NT2/D1 (cell line): ENCODE measurements around the gene RCN2.

Experiments used
- DNase-seq: peaks from one replicate; pipeline ENCODE4 v3.0.0-alpha.2; 2011; ENCODE audit warnings: low read depth, low spot score
- H3K27me3 ChIP-seq: 2 replicates; pipeline ENCODE4 v1.6.0; 2011; ENCODE audit warnings: mild to moderate bottlenecking; ENCODE audit not compliant: insufficient read length, insufficient read depth
- H3K36me3 ChIP-seq: 2 replicates; pipeline ENCODE4 v1.6.1; 2011; ENCODE audit warnings: mild to moderate bottlenecking, low read length, mixed read lengths; ENCODE audit not compliant: insufficient read depth, insufficient read length
- H3K4me1 ChIP-seq: 2 replicates; pipeline ENCODE4 v1.5.1; 2011; ENCODE audit not compliant: insufficient read depth, insufficient read length
- H3K4me3 ChIP-seq: 2 replicates; pipeline ENCODE4 v1.5.1; 2011; ENCODE audit warnings: low read depth; ENCODE audit not compliant: insufficient read length
- H3K9ac ChIP-seq: 2 replicates; pipeline ENCODE4 v1.6.0; 2011; ENCODE audit warnings: low read depth; ENCODE audit not compliant: insufficient read length
- H3K9me3 ChIP-seq: 2 replicates; pipeline ENCODE4 v1.5.1; 2011; ENCODE audit warnings: mild to moderate bottlenecking, low read length; ENCODE audit not compliant: insufficient read depth
- SUZ12 ChIP-seq: IDR thresholded peaks from 2 replicates; pipeline ENCODE4 v1.6.1; 2011; ENCODE audit not compliant: insufficient read length, insufficient read depth; ENCODE audit errors: extremely low read depth
- YY1 ChIP-seq: IDR thresholded peaks from 2 replicates; pipeline ENCODE4 v1.6.1; 2011; ENCODE audit not compliant: insufficient read length, insufficient read depth
- ZNF274 ChIP-seq: IDR thresholded peaks from 2 replicates; pipeline ENCODE4 v1.6.1; 2011; ENCODE audit warnings: mild to moderate bottlenecking, low read depth, low read length

The RCN2 gene

DNA sequence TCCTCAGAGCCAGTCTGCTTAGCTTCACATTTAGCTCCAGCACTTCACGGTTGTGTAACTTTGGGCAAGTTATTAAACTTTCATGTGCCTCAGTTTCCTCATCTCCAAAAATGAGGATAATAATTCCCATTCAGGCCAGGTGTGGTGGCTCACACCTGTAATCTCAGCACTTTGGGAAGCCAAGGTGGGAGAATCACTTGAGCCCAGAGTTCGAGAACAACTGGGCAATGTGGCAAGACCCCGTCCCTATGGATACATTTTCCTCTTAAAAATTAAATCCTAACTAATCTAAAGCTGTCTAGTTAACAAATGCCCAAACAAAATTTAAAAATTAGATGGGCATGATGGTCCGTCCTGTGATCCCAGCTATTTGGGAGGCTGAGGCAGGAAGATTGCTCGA is 7.2 kb downstream of the RCN2 start:
- no peak for DNase-seq
- TF ChIP-seq ZNF274 (no peak), YY1 (no peak), SUZ12 (no peak)
- H3K9me3 ChIP-seq = no peaks in the 10 kb centered on the region
- H3K4me1 ChIP-seq = no peaks in the 10 kb centered on the region
- H3K36me3 ChIP-seq = peaks cover 61% of the 10 kb centered on the region
- H3K4me3 ChIP-seq = no peak overlapping the region
- H3K9ac ChIP-seq = no peak overlapping the region
- H3K27me3 ChIP-seq = no peaks in the 10 kb centered on the region

DNA sequence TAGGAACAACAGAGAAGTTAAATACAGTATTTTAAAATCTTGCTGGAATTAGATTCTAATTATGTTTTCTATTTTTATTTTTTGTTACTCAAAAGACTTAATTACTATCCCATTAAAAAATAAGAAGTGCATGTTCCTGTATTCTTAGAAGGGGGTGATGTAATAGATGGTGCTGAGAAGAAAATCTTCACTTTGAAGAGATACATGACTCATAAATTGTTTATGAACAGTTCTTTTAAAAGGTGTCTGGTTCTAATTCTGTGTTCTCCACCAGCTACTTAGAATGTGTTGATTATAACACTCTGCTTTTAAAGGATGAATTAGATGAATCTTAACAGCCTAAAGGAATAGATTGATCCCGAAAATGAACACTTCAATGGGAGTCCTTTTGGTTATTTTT is 8.2 kb downstream of the RCN2 start:
- no peaks in the 10 kb centered on the region for H3K4me1 ChIP-seq
- H3K36me3 ChIP-seq = peaks cover 56% of the 10 kb centered on the region
- TF ChIP-seq ZNF274 = no peak
- TF ChIP-seq SUZ12 = no peak
- no peak for TF ChIP-seq YY1
- DNase-seq = no peak
- no peak overlapping the region for H3K4me3 ChIP-seq
- H3K27me3 ChIP-seq = no peaks in the 10 kb centered on the region
- H3K9ac ChIP-seq = no peak overlapping the region
- H3K9me3 ChIP-seq = no peaks in the 10 kb centered on the region

DNA sequence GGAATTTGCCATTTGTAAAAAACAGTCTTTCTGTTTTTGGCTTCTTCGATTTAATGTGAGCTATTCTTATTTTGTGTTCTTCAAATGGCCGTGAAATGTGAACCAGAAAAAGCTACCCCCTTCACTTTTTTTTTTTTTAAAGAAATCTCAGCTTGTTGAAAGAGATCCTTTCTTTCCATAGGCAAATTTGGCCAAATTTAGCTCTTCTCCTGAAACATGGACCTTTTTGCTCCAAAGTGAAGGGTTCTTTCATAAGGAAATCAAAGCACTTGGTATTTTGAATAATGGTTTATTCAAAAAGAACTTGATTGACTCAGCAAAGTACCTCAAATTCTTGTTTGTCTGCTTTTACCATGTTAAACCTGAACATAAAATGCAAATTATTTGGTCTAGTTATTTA is 10.1 kb downstream of the RCN2 start:
- H3K36me3 ChIP-seq = peaks cover 55% of the 10 kb centered on the region
- TF ChIP-seq ZNF274 (no peak), YY1 (no peak), SUZ12 (no peak)

DNA sequence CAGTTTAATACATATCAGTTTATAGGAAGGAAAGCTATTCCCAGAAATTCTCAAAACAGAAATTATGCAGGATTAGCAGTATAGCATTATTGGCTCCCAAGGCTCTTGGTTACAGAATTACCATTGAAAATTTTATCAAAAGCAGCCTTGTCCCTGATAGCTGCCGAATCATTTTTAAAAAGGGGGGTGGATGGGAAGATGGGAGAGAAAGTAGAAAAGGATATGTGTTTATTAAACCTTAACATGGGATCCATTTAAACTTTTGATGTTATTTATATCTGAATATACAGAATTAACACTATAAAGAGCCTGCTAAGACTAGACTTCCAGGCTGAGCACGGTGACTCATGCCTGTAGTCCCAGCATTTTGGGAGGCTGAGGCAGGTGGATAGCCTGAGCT is 10.8 kb downstream of the RCN2 start:
- Histone ChIP-seq H3K4me3 (no peak overlapping the region), H3K9me3 (no peaks in the 10 kb centered on the region), H3K36me3 (peaks cover 54% of the 10 kb centered on the region), H3K27me3 (no peaks in the 10 kb centered on the region), H3K4me1 (no peaks in the 10 kb centered on the region), H3K9ac (no peak overlapping the region)
- no peak for DNase-seq
- TF ChIP-seq YY1 = no peak
- TF ChIP-seq ZNF274 = no peak
- no peak for TF ChIP-seq SUZ12

More for the DNA sequence above, 10.1 kb downstream of the RCN2 start:
- no peak for DNase-seq
- Histone ChIP-seq H3K9me3 (no peaks in the 10 kb centered on the region), H3K4me3 (no peak overlapping the region), H3K9ac (no peak overlapping the region), H3K27me3 (no peaks in the 10 kb centered on the region), H3K4me1 (no peaks in the 10 kb centered on the region)

DNA sequence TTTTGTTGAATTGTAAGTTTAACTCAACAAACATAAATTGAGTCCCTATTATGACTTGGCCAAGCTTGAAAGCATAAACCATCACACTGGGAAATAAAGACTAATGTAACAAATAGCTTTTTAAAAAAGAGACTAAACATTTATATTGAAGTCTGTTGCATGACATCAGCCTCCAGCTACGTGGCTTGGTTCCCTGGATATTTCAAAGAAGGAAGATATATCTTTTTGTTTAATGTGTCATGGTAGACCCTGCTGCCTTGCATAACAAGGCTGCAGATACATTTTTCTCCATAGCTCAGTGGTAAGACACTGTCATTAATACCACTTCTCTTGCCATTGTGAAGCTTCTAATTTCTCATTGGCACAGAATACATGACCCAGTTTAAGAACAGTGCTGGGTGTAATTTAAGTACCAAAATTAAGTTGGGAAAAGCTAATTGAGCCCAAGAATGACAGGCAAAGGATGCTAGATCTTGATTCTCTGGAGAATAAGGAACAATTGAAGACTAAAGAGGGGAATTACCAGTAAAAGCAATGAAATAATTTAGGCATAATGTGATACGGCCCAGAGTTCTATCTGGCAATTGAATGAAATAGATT is 14.0 kb downstream of the RCN2 start:
- Histone ChIP-seq H3K9ac (no peak overlapping the region), H3K36me3 (peaks cover 68% of the 10 kb centered on the region), H3K4me1 (no peaks in the 10 kb centered on the region), H3K27me3 (no peaks in the 10 kb centered on the region), H3K4me3 (no peak overlapping the region), H3K9me3 (no peaks in the 10 kb centered on the region)
- DNase-seq = no peak
- TF ChIP-seq YY1 = no peak
- no peak for TF ChIP-seq ZNF274
- no peak for TF ChIP-seq SUZ12

DNA sequence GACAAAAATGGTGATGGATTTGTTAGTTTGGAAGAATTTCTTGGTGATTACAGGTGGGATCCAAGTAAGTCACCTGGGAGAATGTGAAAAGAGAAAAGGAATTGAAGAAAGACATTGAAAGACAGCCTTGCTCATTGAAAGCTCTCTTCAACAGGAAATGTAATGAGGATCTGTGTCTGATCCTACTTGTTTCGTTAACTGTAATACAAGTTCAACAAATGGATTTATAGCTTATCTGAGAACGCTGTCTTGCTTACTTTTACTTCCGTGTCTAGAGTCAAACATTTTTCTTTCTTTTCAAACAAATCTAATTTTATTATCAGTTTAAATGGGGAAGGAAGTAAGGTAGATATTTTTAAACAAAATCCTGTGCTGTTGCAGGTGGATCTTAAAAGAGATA is 15.9 kb downstream of the RCN2 start:
- Histone ChIP-seq H3K4me1 (no peaks in the 10 kb centered on the region), H3K9me3 (no peaks in the 10 kb centered on the region), H3K36me3 (peaks cover 74% of the 10 kb centered on the region), H3K27me3 (no peaks in the 10 kb centered on the region), H3K4me3 (no peak overlapping the region), H3K9ac (no peak overlapping the region)
- DNase-seq = no peak
- TF ChIP-seq SUZ12 (no peak), ZNF274 (no peak), YY1 (no peak)

DNA sequence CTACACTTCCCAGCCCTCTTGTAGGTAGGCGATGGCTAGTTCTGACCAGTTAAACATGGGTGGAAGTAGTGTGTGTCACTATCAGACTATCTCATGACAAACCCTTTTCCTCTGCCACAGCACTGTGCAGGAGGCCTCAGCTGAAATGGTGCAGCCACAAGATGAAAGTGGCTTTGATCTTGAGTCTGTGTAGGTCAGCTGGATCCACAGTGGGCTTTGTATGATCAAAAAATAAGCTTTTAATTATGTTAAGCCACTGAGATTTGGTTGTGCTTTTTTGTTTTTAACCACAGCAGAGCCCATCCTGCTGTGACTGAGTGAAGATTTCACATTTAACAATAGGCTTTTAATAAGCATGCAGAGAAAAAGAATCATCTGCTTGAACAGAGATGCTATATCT is 19.7 kb downstream of the RCN2 start:
- no peaks in the 10 kb centered on the region for H3K9me3 ChIP-seq
- H3K9ac ChIP-seq = no peak overlapping the region
- H3K4me3 ChIP-seq = no peak overlapping the region
- H3K36me3 ChIP-seq = peaks cover 50% of the 10 kb centered on the region
- H3K27me3 ChIP-seq = no peaks in the 10 kb centered on the region
- H3K4me1 ChIP-seq = no peaks in the 10 kb centered on the region
- no peak for DNase-seq
- TF ChIP-seq SUZ12 (no peak), YY1 (no peak), ZNF274 (no peak)
